Amniotic stem cell (primary cell): ENCODE measurements around the gene IKBKE.

Source experiments
- DNase-seq: peaks from one replicate; lab custom pipeline; 2025; lab: John Stamatoyannopoulos, UW

IKBKE gene

DNA sequence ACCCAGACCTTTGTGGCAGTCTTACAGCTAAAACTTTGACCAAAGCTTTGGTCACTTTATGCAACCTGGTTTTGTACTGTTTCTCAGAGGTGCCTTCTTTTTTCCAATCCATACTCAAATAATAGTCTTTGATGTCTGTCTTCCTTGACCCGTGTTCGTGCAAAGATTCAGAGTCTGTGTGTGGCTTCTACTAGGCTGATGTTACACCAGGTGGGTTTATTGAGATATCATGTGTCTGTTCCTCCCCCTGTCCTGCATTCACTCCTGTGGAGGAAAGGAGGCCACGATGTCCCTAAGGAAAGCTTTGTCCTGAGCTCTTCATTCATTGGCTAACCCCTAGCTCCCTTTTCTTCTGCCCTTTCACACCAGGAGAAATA, 15.0 kb upstream of the IKBKE start:
- no peak for DNase-seq

DNA sequence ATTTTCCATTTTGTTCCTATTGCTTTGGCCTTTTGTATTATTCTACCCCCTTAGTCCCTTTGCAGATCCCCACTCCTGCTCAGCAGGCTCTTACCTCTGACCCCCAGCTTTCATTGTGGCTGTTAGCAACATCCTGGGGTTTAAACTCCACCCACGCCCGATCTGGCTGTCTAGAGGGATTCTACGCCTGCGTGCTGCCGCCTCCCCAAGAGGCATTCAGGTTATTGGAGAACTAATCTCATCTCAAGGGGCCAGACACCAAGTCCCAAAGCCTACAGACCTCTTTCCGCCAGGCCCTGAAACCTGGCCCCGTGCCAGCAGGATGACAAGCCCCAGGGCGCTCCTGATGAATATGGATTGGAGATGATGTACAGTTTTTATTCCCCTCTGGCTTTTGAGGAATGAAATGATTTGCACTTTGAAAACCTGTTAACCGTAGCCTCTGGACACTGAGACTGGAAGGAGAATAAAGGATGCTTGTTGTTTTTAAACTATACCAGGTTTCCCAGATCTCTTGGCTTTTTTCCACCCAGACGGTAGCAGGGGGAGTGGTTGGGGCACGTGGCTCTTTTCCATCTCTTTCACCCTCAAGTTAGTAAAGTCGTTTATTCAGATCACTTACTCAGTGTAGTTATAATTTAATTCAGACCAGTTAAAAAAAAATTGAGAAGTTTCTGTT, 14.5 kb upstream of the IKBKE start:
- no peak for DNase-seq

DNA sequence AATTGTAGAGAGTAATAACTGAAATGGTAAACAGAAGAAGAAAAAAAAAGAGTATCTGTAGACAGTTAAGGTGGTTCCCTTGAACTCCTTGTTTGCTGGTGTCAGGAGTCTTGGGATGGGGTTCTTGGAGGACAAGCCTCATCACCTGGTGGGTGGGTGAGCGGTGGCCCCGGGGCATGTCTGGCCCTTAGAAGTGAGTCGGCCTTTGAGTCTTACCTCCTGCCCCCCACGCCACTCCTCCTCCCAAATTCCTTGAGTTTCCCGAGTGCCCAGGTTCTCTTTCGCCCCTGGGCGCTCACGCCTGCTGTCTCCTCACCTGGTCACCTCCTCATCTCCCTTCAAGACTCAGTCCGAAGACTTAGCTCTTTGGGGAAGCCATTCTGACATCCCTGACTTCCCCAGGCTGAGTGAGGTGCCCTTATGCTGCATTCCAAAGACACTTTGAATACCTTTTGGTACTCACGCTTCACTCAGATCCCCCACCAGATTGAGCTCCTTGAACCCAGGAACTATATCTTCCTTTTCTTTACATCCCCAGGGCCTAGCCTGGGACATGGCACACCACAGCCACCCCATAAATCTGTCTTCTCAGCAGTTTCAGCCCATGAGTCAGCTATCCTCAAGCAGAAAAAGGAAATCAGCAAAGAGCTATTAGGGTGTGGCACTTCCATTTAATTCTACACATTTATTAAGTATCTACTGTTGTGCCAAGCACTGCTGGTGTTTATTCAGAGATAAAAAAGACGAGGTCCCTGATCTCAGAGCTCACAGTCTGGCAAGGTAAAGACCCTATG, 13.5 kb upstream of the IKBKE start:
- DNase-seq, result no peak

DNA sequence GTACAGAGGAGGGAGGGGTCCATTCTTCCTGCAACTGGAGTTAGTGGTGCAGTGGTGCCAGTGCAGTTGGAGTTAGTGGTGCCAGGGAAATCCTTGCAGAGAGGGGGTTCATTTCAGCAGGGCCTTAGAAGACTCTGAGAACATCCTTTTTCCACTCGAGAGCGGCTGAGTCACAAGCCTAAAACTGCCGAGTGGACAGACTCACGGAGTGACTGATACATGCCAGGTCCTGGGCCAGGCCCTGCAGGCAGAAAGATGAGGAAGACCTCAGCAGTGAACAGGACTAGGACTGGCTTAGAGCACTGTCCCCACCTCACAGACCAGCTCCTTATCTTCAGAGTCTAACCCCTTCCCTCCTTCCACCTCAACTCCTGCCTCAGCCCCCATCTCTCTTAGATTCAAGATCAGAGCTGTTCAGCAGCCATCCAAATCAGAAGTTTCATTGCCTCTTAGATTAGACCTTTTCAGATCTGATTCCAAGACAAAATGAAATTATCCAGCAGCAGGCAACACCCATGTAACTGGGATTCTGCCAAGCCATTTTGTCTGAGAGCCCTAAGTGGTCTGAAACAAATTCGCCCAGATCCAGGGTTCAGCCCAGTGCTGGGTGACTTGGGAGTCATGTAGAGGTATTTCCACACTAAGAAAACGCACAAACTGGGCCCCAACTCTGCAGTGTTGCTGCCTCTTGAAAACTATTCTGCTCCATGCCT, 12.7 kb upstream of the IKBKE start:
- no peak for DNase-seq

DNA sequence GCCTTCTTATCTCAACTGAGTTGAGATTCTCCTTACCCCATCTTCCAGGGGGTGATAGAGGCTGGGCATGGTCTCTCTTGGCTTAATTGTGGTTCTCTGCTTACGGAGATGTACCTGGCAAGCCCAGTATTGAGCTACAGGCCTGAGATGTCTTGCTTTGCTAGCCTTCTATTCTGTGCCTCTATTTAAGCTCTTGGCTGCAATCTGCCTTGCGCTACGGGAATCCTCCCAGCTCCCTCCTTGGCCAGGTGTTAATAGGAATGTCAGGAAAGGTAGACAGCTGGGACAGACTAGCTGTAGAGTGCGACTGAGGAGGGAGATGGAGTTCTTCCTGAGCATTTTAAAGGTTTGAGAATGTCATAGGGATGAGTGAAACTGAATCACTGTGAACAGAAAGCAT, 10.6 kb upstream of the IKBKE start:
- DNase-seq, result no peak

DNA sequence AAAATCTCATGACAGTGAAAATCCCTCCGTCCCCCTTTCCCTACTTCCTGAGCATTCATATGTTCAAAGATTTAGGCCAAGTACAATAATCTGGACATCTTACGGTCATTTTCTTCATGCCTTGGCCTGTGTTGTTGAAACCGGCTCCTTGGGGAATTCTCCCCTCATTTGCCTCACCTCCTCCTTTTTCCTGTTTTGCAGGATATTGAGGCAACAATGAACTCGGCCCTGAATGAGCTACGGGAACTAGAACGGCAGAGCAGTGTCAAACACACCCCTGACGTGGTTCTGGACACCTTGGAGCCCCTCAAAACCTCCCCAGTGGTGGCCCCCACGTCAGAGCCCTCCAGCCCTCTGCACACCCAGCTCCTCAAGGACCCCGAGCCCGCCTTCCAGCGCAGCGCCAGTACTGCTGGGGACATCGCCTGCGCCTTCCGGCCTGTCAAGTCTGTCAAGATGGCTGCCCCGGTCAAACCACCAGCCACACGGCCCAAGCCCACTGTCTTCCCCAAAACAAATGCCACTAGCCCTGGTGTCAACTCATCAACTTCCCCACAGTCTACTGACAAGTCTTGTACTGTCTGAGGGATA, 9.3 kb upstream of the IKBKE start:
- no peak for DNase-seq

DNA sequence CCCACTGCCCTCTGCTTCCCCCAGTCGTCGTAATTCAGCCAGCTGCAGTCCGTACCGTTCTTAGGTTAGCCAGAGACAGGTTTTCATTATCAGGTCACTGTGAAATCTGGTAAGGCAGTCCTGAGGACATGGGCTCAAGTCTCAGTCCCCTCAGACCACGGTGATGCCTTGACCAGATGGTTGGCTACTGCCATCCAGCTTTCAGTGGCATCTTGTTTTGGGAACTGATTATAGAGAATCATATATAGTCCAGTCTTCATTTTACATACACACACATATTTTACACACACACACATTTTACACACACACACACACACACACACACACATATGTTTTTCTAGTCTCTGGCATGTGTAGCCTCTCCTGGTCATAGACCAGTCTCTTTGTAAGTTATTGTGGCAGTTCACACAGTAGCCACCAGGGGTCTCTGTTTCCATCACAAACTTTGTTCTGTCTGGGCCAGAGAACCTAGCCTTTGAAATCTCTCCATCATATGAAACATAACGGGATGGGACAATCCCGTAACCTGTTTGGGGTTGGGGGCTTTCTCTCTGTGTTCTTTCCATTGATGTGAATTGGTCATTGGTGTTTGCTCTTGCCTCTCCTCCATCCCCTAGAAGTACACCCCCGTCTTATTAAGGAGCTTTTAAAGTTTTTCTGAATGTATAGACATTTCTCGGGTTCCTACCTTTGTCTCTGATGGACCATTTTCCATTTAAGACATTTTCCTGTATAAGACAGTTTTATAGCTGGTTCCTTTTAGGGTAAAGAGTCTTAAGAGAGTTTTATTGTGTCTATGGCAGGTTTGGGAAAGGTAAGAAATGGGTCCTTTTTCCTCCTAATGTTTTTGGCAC, 8.4 kb upstream of the IKBKE start:
- peak; percentile 53 for DNase-seq

DNA sequence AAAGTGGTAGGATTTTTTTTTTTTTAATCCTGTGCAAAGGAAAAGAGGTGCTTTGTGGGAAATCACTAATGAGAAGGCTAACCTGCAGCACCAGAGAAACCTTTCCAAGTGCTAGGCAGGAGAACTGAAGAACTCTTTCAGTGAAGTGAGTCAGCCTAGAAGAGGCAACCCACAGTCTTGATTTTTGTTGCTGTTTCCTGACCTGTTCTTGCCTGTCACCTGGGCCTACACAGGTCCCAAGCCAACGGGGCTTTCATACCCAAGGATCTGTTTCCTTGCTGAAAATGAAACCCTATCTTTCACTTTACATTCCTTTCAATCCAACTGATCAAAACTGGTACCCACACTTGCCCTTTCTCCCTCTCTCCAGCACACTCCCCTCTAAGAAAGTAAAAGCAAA, 7.1 kb upstream of the IKBKE start:
- DNase-seq, result no peak

DNA sequence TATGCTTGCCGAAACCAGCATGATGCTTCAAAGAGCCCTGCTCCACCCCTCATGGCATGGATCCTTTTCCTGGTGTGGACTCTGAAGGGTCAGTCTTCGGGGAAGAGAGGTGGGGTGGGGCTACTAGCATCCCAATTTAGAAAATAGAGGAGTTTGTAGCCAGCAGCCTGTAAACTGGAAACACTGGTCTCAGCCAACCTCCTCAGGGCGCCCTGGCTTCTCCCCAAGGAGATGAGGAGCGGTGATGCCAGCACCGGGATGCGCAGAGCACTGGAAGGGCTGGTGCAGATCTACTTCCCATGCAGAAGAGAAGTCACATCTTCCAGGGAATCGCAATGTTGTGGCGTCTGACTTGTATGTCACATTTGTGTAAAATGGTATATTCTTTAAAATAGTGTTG, 6.4 kb upstream of the IKBKE start:
- no peak for DNase-seq

DNA sequence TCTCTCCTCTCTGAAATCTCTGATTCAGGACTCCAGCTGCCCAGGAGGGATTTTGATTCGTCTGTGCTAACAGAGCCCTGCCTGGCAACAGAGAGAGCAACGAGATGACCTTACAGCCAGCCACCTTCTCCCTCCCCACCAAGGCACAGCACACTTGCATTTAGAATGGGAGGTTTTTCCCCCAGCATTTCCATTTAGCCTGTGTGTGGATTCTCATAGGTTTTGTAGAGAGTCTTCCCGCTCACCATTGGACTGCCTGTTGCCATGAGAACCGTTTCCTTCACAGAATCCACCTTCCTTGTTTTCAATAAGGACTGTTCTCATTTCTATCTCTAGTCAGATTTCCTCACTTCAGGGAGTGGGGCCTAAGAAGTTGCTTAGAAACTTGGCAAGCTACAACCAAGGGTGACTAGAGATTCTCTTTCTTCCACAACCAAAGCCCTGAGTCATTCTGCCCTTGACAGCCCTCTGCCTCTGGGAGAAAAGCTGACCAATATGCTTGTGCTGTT, 5.8 kb upstream of the IKBKE start:
- no peak for DNase-seq

DNA sequence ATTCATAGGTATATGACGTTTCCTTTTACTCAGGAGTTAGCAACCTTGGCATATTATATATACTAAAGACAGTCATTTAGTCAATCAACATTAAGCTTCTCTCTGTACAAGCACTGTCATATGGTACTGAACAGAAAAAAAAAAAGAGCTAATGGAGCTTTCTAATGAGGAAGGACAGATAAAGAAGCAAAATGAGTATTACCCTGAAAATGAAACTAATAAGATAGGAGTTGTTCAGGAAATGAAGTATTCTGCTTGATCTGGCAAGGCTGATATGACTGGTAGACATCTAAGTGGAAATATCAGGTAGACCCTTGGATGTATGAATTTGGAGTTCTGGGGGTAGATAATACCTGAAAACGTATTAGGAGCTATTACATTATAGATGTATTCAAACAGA, 4.3 kb upstream of the IKBKE start:
- DNase-seq, result no peak

DNA sequence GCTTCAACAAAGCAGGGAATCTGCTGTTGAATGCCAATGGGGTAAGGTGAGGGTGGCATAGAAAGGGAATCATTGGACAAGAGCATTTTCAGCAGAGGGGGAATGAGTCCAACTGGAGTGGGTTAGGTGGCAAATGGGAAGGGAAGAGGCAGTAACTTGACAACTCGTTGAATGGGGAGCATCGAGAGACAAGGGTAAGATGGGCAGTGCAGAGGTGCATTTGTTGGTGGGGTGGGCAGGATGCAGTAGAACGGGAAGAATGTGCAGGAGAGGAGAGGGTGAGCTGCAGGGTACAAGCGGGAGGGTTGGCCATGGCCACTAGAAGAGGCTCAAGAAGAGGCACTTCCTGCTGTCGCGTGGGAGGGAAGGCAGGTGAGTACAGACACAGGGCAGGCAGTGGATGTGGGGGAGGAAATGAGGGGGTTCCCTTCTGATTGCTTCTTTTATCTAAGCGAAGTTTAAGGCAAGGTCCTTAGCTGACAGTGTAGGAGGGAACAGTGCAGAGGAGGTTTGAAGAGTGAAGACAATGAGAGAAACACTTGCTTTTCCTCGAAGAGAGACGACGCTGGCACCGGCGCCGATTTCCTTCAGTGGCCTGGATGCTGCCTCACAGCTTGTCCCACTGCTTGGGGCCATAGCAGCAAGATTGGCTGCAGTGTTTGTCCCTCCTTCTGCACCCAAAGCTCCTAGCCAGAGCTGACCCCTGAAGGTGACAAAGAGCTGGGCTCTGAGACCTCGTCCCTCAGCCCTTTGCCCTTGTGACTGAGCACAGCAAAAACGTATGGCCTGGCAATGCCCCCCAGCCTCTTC, 3.2 kb upstream of the IKBKE start:
- DNase-seq, result no peak

DNA sequence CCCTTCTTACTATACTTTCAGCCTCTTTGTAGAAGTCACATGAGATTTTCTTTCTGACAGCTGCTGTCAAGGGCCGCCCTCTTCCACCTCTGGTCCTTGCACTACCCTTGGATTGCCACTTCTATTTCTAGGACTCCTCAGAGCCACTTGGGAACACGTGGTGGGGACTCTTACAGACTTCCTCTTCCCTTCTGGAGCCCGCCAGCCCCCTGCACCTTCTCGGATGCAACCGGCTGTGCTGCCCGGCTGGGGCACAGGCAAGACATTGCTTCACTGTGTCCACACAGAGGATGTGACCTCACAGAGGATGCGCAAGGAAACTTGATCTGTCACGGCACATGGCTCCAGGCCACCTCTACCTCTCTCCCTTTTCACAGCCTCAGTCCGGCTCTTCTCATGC, 2.4 kb upstream of the IKBKE start:
- DNase-seq, result no peak

DNA sequence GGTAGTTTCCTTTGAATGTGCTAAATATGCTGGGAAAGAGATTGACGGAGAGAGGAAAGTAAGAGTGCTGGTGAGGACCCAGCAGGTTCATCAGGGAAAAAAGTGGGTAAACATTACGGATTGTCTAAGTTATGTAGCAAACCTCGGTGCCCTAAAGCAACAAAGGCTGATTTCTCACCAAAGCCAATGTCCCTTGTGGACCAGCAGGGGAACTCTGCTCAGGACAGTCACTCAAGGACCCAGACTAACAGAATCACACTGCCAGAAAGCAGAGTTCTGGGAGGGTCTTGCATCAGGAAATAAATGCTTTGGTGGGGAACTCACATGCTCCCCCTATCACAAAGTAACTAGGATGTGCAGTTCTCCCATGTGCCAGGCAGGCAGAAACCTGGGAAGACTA, 1.7 kb upstream of the IKBKE start:
- no peak for DNase-seq

DNA sequence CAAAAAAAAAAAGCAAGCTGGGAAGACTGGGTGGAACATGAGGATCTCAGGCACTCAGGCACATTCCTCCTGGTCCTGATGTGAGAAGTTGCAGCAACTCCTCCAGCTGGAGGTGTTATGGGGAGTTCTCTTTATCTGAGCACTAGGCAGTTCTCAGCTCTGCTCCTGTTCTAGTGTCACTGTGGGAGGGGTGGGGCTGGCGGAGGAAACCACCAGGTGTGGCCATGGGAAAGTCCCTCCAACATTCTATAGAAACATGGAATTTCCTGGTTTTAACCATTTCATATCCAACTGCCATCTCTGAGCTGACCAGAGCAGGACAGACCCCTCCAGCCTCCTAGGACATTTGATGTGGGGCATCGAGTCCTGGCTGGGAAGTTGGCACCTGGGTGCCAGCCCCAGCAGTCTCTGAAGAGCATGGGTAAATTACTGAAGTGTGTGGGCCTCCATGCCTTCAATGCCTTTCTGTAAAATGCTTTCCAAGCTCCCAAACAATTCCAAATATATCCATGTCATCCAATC, 804 bp upstream of the IKBKE start:
- DNase-seq, result no peak

DNA sequence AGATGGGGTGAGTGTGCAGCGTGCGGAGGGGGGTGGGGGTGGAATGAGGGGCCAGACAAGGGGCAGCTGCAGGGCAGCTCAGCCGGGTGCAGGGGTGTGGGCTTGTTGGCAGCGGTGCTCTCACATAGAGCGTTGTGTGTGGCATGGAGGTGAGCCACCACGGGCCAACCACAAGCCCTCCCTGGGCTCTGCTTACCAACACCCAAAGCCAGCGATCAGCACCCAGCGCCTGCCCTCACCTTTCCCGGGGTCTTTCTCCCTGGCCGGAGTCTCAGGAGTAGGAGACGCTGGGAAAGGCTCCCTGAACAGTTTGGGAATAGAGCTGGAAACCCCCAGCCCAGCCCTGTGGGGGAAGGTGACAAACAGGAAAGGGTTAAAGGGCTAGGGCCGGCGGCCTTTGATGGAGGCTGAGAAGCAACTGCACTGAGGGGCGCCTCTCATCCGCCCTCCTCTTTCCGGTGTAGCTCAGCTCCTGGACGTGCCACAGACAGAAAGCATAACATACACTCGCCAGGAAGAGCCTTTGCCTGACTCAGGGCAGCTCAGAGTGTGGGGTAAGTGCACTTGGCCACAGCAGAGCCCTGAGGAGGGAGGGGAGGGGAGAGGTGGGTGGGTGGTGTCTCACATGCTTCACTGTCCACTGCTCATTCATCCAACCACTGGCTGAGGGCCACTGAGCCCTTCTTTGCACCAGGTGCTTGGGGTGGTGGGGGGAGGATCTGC, 577 bp downstream of the IKBKE start:
- no peak for DNase-seq

DNA sequence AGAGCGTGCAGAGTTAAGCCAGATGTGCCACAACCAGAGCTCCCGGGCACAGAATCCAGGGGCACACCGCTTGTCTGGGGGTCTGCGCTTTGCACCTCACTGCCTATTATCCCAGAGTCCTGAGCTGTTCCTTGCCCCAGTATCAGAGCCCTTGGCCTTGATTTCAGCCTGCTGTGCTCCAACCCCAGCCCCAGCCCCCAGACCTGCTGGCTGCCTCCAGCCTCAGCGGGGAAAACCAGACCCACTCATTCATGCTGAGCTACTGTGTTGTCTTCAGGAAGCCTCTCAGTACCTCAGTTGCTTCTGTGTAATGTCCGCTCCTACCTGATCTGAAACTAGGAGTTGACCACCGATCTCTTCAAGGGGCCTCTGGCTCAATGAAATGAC, 1.1 kb downstream of the IKBKE start:
- no peak for DNase-seq

DNA sequence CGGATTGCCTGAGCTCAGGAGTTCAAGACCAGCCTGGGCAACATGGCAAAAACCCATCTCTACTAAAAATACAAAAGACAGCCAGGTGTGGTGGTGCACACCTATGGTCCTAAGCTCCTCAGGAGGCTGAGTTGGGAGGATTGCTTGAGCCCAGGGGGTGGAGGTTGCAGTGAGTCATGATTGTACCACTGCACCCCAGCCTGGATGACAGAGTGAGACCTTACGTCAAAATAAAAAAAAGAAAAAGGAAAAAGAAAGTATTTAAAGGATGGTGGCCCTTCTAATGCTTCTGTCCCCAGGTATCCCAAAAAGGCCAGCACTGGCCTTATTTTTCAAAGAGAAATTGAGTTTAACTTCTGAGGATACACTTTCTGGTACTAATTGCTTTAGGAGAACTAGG, 1.7 kb downstream of the IKBKE start:
- DNase-seq, result no peak

DNA sequence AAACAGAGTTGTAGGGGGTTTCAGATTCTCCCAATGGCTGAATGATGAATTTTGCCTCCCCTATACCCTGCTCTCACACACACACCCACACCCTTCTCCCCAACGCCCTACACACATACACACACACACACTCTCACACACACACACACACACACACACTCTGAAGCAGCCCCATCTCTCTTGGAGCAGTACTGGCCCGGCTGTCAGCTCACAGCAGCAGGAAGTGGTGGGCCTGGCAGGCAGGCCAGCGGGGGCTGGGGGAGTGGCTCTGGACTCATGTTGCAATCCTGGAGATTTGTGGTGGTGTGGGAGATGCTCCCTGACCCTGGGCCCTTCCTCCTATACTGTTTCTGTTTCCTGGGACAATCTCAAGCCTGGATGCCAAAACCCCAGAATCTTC, 2.2 kb downstream of the IKBKE start:
- DNase-seq, result no peak

DNA sequence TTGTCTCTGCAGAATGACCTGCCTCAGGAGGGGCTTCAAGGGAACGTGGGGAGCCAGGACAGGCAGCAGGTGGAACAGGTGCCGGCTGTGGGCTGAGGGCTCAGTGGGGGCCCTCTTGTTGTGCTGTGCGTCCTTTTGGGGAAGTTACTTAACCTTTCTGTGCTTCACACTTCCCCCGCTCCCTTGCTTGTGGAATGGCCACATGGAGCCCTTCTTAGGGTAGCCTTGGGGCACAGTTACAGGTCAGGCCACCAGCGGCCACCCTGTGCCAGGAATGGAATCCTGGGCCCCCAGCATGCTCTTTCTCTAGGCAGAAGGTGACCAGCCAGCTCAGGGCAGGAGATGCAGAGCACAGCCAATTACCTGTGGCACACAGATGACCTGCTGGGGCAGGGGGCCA, 2.6 kb downstream of the IKBKE start:
- DNase-seq, result no peak
